HG02885 (cell line): ENCODE measurements around the gene KIRREL1.

Experiments used
- ATAC-seq: cut with Tn5 transposase; IDR thresholded peaks from one replicate; pipeline ENCODE4 v1.9.1; 2021; ENCODE audit warnings: mild to moderate bottlenecking; ENCODE audit not compliant: unreplicated experiment, poor library complexity

Gene KIRREL1

DNA sequence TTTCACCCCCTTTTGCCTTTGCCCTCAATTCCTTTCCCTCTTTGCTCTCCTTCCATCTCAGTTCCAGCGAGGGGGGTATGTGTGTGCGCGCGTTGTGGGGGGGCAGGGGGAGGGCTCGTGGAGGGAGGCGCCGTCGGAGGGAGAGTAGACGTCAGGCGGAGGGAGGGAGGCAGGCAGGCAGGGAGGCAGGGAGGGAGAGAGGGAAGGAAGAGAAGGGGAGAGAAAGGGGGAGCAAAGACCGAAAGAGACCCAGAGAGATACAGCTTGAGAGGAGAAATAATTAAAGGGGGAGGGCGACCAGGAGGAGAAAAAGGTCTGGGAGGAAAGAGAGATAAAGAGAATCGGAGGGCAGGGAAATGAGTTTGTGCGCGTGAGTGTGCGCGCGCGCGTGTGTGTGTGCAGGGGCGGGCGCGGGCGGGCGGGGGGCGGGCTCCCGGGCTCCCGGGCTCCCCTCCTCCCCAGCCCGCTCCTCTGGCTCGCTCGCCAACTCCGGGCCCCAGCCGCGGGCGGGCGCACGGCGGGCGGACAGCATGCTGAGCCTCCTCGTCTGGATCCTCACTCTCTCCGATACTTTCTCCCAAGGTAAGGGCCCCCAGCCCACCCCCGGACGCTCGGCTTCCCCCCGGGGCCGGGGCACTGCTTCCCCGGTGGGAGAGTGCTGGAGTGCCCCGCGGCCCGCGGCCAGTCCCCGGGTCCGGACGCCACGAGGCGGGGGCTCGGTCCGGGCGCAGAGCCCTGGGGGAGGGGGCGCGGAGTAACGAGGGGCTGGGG lies at the start of gene KIRREL1:
TSS of gene KIRREL1 (plus strand) at position 499 of the 771 bp plus-strand sequence. CDS start at position 531, 32 bp downstream.
- ATAC-seq: no peak

GRCh38 chr1:157944663-157945280 lies 48.7 kb upstream of the KIRREL1 start:
- no peak for ATAC-seq

DNA sequence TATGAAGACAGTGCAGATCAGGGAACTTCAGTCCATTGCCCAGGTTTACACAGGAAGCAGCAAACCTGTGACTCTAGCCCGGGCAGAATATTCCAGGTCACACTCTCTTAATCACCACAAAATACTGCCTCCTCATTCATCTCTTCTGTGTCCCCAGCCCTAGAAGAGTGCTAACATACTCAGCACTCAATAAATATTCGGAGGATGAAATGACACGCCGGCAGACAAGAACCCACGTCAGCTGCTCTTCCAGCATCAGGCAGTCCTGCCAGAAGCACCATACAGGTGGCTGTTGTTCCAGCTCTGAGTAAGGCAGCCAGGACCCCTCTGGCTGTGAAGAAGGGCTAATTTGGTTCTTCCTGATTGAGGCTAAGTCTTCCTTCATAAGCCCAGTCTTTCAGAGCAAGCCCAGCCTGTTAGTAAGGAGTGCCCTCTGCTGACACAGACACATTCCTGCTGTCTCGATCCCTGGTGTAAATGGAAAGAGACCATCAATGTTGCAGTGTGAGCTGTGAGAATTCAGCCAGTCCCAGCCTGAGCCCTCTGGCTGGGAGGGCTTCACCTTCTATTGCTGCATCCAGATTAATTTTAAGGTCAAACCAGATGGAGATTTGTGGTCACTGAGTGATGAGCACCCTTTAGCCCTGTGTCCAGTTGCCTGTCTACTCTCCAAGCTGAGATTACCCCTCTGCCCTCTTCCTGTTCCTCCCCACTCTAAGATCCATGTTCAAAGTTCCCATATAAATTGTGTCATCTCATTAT lies 45.0 kb upstream of the KIRREL1 start:
- no peak for ATAC-seq

GRCh38 chr1:157949074-157949354 lies 44.4 kb upstream of the KIRREL1 start:
- no peak for ATAC-seq

DNA sequence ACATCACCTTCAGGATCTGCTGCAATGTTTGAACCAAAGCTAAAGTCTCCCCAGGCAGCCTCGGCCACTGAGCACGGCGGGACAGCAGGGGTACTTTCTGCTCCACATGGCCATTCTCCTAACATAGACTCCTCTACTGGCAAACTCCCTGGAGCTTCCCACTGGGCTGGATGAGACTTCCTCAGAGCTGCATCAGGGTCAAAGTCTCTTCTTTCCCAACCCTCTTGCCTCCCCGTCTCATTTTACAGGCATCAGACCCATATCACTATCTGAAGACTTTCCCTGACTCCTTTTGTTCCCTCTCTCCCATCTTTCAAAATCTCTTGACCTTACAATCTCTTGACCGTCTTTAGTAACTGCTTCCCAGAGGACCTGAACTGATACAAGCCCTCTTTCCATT lies 42.2 kb upstream of the KIRREL1 start:
- no peak for ATAC-seq

DNA sequence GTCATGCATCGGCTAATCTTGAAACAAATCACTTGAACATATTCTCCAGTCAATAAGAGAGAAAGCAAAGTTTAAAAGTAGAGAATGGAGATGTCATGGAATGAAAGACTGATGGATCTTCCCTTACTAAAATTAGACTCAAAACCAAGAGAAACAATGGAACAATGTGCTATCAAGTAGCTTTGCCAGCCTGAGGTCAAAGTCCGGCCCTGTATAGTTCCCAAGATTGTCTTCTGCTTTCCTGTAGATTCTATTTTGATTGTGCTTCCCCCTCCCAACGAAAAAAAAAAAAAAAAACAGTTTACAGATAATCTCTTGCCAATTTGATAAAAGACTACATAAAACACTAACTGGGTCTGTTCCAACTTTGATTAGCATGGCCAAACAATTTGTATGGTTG lies 40.8 kb upstream of the KIRREL1 start:
- no peak for ATAC-seq

DNA sequence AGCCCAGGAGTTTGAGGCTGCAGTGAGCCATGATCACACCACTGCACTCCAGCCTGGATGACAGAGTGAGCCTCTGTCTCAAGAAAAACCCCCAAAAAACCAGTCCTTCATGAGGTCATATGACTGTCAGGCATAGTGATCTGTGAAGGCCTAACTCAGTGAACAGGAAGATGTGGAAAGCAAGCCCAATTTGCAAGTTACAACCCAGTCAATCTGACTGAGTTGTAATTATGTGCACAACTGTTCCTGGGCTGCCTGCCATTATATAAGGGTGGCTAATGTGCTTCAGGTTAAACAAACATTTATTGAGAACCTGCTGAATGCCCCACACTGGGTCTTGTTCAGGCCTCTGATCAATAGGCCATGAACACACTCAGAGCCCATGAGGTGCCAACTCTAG lies 38.2 kb upstream of the KIRREL1 start:
- ATAC-seq: no peak

DNA sequence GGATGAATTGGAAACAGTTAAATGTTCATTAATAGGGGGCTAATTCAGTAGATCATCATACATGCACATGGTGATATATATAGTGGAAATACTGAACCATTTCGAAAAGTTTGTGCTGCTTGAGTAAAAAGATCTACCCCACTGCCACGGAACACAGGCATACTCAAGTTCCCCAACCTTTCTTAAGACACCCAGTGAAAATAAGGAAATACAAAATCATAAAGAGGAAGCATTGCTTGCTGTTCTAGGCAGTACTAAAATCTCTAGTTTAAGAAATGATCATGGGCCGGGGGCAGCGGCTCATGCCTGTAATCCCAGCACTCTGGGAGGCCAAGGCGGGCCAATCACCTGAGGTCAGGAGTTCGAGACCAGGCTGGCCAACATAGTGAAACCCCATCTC lies 37.6 kb upstream of the KIRREL1 start:
- ATAC-seq: no peak

- no peak for ATAC-seq
These were observed 36.7 kb upstream of the KIRREL1 start for GRCh38 chr1:157956732-157957131.

DNA sequence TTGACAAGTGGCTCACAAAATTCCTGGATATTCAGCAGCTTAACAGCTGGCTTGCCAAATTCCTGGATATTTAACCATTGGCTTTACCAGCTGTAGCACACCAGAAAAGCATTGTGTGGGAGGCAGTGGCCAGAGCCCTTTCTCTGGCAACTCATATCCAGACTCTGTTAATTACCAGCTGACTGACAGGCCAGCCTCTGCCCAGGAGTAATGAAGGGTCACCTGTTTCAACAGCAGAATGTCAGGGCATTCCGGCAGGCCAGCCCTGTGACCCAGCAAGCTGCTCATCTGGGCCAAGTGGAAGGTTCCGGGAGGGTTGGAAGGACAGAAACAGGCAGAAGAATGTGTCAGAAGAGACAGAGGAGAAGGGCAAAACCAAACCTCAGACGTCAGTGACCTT lies 35.2 kb upstream of the KIRREL1 start:
- ATAC-seq: no peak

DNA sequence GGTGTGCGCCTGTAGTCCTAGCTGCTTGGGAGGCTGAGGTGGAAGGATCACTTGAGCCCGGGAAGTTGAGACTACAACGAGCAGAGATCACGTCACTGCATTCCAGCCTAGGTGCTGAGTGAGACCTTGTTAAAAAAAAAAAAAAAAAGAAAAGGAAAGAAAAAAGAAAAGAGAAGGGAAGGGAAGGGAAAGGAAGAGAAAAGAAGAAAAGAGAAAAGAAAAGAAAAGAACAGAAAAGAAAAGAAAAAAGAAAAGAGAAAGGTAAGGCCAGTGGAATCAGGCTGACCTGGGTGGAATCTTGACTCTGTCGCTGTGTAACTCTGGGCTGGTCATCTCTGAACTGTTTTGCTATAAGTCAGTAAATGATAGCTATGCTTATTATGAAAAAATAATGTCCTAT lies 33.7 kb upstream of the KIRREL1 start:
- ATAC-seq: no peak

DNA sequence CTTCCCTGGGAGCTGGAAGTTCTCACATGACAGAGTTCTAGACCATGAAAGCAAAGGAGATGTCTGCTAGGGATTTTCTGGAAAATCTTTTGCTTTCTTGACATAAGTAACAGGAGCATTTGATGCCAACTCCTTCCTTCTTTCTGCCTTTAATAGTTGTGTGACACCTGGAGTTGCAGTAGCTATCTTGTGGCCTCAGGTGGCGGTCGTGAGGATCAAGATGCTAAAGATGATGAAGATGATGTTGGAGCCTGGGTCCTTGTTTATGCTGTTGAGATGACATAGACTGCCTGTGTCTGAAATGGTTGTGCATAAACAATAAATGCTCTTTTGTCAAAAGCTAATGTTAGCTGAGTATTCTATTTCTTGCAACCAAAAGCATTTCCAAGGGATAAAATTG lies 32.7 kb upstream of the KIRREL1 start:
- ATAC-seq: no peak

- no peak for ATAC-seq
These were observed 31.4 kb upstream of the KIRREL1 start for GRCh38 chr1:157961805-157962762.

DNA sequence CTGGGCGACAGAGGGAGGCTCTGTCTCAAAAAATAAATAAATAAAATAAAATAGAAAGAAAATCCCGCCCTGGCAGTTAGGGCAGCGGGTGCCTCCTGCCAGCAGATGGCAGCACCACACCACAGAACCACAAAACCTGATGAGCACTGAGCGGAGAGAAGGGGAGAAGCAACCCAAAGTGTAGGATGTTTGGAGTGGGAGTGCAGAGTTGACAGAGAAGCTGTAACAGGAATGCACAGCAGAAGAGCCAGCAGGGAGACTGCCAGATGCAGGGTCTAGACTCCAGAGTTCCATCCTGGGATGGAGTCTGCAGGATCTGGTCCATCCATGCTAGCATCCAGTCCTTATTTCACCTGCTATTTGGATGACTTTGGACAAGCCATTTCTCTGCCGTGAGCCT lies 29.7 kb upstream of the KIRREL1 start:
- ATAC-seq: peak; percentile 59

GRCh38 chr1:157965584-157965983 lies 27.9 kb upstream of the KIRREL1 start:
- no peak for ATAC-seq

DNA sequence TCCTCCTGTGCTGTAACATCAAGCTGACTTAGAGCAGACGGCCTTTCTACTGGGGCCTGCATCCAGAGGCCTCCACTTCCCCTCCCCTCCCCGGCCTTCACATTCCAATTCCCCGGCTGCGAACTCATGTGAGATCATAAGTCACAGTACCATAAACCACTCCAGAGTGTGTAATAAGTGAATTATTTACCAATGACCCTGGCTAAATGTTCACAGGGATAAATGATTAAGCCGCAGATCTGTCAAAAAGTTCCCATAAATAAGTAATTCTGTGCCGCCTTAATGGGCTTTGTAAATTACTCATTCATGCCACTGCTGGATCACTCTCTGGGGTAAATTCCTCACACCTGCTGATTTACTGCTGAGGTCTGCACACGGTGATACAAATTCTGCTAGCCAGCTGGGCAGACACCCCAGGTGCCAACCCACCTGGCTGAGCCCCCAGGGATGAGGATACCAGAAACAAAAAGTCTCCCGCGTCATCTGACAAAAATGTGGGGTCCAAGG lies 27.4 kb upstream of the KIRREL1 start:
- ATAC-seq: no peak

GRCh38 chr1:157967205-157967604 lies 26.2 kb upstream of the KIRREL1 start:
- ATAC-seq: no peak

- no peak for ATAC-seq
These were observed 24.9 kb upstream of the KIRREL1 start for GRCh38 chr1:157968508-157968907.

DNA sequence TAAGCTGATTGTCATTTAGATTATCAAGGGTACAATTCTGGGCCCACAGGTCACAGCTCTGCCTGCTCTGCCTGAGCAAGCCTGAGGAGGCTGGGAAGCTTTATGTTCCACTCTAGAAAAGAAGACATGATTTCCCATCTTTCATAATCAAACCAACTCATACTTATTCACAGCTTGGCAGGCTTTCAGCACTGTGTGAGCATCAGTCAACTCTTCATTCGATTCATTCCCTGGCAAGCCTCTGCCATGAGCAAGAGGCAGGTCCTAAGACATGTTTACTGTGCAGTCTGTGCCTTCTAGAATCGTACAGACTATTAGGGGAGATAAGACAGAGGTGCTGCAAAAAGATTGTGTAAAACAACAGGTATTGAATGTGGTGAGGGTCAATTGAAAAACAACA lies 24.5 kb upstream of the KIRREL1 start:
- ATAC-seq: no peak
